Mammary epithelial cell (primary cell): Measurements from ENCODE around the gene MARCO.

ENCODE experiments used
- CTCF ChIP-seq, 2 donors: IDR thresholded peaks in 1 of 2; conservative IDR thresholded peaks in 1 of 2; 2 replicates each; pipeline ENCODE4 v1.5.1; 2011 to 2012; ENCODE audit warnings: inconsistent platforms in 2 of 2, low read length in 2 of 2, mild to moderate bottlenecking in 2 of 2, control low read depth in 1 of 2, low read depth in 1 of 2; ENCODE audit not compliant: insufficient read depth in 1 of 2; ENCODE audit errors: extremely low read depth in 1 of 2
- EZH2 ChIP-seq: IDR thresholded peaks from 2 replicates; pipeline ENCODE4 v1.6.1; 2012; ENCODE audit warnings: low read length, inconsistent platforms, borderline replicate concordance

GRCh38 chr2:118925981-118926380 is 16.0 kb upstream of the MARCO start:
- TF ChIP-seq CTCF (conservative IDR thresholded peaks at IDR 0.05 in 1 of 2, IDR thresholded peaks at IDR 0.05 in 1 of 2; ENCODE audit: extremely low read depth in 1 of 2, insufficient read depth in 1 of 2, low read depth in 1 of 2, low read length in 2 of 2) = no peak
- TF ChIP-seq EZH2 = no peak
